HG03060 (cell line): ENCODE results near the gene CAVIN3.
A peak's percentile ranks its signal among the peaks of the same experiment; 100 is the strongest.
"Not testable (repeated sequence)": the region's sequence is repeated elsewhere in the genome, so short reads cannot be mapped to it uniquely, and the experiment has no call there.

Source experiments
- ATAC-seq: cut with Tn5 transposase; IDR thresholded peaks from one replicate; pipeline ENCODE4 v1.9.1; 2021; ENCODE audit warnings: low read depth, moderate number of reproducible peaks; ENCODE audit not compliant: unreplicated experiment

Gene CAVIN3

DNA sequence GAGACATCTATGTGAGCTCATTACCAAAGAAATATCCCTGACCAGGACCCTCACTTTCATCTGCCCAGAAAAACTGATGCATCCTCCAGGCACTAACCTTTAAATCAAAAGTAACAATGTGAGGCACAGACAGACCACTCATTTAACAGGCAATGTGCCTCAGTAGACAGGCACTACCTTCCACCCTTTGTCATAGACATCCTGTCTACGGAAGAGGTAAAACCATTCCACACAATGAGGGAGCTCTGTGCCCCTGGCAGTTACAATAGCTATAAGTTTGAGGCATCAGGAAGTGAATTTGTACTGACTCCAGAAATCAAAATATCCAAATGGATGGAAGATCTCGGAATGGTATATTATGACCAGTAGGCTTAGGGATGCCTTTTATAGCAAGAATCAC is 6.7 kb upstream of the CAVIN3 start:
- no peak for ATAC-seq

DNA sequence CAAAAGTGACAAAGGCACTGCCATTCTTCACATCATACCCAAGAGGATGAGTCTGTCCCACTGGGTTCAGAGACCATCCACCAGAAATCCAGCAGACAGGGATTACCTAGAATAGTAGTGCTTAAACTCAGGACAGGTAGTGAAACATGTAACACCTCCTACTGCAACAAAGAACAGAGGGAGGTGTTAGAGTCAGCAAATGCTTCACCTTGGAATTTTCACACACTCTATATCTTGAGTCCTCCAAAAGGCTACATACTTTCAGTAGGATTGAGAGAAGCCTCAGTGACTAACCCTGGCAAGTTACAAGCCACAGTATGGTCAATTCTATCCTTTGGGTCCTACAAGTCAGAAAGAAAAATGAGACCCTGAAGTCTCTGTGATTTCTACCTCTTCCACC is 6.0 kb upstream of the CAVIN3 start:
- no peak for ATAC-seq

DNA sequence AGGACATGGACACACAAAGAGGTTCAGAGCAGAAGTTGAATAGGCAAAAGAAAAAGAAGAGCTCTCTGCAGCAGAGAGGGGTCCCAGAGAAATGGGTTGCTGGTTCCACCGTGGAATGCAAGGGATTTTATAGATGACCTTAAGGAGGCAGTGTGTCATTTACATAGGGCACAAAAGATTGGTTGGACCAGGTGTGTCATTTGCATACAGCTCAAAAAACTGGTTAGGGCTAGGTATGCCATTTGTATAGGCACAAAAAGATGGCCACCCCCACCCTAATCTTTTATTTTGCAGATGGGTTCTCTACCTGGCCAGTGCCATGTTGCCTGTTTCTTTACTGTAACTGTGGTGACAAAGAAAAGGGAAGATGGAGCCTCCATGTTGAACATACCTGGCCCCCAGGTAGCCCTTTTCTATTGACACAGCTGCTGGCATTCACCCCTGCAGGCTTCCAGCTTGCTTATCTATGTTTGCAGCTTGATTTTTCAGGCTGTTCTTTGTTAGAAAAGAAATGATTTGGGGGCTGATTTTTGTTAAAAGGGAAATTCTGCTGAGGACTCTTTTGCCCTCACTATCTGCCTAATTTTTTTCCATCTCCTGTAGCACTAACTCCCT is 3.1 kb upstream of the CAVIN3 start:
- ATAC-seq, result no peak

DNA sequence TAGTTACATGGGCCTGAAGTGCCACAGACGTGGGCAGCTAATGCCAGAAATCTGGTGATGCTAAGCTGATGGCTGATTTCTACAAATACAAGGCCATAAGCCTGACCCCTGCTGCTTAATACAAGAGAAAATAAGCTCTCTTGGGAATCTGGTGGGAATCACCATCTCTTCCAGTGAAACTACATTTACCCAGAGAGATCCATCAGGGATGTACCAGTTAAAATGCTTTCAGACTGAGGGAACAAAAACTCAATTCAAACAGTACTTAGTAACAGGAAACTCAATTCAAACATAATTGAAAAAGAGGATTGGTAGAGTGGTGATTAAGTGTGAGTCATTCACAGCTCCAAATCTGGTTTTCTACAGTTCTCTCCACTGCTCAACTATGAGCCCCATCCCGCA is 1.7 kb upstream of the CAVIN3 start:
- no peak for ATAC-seq

DNA sequence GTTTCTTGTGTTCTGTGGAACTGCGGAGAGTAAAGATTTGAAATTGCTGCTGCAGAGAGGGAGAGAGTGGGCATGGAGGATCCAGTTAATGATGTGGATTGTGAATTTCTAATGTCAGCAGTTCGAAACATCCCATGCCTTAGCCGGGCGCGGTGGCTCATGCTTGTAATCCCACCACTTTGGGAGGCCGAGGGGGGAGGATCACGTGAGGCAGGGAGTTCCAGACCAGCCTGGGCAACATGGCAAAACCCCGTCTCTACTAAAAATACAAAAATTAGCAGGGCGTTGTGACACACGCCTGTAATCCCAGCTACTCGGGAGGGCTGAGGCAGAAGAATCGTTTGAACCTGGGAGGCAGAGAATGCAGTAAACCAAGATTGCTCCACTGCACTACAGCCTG is 1.1 kb upstream of the CAVIN3 start:
- no peak for ATAC-seq

DNA sequence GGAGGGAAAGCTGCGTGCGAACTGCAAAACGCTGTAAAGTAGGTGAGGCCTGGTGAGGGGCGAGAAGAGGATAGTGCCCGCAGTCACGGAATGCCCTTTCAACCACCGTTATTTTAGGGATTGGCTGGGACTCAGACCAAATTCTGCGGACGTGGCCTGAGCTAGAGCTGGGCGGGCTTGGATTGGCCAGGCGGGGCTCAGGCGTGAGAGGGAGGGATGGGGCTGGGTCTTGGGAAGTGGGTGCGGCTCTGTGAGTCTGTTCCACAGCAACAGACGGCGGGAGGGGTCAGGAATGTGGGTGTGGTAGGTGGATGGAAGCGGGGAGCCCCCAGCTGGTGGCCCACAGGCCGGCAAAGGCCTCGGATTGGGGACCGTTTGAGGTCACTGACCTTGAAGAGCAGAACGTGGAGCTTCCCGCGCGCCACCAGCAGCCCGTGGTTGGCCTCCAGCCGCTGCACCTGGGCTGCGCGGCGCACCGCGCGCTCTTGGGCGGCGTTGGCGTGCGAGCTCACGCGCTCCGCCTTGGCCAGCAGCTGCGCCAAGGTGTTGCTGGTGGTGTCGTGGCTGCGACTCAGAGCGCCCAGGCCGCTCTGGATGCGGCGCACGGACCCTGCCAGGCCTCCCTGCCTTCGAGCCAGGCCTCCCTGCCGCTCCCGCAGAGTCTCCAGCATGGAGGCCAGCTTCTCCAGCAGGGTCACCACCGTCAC is 444 bp downstream of the CAVIN3 start:
- no peak for ATAC-seq

DNA sequence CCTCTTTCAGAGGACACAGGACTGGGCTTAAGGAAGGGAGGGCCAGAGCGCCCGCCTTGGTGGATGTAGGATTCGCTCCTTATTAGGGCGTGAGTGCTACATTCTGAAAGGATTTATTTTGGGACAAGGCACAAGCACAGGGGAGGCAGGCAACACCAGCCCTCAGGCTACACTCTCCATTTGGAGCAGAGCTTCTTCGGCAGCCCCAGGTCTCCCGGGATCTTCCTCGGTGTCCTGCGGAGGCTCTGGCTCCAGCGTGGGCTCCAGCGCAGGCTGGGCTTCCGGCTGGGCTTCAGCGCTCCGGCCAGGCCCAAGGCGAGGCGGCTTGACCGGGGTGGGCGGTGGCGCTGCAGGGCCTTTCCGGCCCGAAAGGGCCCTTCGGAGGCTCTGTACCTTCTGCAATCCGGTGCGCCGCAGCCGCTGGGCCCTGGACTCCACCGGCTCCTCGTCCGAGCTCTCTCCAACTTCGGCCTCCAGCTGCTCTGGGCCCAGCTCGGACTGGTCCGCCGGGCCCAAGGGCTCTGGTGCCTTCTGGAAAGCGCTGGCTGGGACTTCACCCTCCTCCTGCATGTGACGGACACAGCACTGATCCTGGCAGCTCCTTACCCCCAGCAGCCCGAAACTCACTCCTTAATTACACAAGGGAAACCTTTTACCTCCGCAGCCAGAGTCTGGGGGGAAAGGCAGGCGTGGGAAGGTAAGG is 1.1 kb downstream of the CAVIN3 start:
- no peak for ATAC-seq

DNA sequence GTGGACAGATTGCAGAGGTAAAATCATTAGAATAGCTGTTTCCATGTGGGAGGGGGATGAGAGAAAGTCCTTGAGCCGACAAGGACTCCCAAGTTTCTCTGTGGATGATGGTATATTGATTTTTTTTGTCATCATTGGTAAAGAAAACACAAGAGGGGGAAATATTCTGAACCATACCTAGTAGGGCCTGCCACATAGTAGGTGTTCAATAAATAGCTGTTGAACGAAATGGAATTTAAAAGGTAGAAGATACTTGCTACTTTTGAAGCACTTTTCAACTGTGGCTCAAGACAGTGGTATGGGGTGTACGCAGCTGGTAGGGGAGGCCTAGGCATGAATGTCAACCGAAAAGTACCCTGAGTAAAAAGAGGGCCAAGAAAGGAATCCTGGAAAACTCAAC is 2.1 kb downstream of the CAVIN3 start:
- no peak for ATAC-seq

DNA sequence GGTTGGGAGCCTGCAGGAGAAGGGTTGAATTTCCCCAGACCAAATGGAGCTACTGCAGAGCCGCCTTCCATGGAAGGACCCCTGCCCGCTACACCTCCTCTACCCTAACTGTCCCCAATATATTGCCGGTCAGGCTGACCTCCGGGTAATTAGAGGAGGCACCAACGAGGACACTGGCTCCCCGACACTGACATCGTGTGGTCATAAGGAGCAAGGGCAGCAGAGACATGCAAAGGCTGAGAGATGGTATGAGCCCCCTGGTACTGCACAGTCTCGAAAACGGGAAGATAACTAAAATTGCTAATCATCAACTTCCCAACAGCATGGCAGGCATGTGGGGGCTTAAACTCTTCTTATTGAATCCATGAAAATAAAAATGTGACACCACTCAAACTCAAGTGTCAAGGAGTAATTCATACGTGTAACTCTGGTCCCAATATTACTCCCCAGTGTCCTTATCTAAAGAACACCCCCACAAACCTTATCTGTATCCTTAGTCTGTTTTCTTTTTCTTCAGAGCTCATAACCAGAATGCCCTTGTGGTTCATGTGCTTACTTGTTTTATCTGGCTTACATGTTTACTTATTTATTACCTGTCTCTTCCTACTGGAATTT is 4.4 kb downstream of the CAVIN3 start:
- ATAC-seq, result peak; percentile 83

DNA sequence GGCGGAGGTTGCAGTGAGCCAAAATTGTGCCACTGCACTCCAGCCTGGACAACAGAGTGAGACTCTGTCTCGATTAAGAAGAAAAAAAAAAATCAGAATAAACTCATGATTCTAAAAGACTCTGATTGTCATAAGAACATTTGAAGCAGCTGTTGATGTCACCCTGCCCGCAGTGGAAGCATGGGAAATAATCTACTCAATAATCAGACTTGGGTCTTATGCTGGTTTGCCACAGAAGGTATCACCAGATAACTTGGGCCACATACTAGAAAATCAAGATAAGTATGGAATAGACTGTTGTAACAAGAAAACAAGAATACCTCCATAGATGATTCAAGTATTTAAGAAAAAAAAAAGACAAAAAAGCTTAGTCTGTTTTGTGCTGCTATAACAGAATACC is 8.2 kb downstream of the CAVIN3 start:
- ATAC-seq, result no peak

DNA sequence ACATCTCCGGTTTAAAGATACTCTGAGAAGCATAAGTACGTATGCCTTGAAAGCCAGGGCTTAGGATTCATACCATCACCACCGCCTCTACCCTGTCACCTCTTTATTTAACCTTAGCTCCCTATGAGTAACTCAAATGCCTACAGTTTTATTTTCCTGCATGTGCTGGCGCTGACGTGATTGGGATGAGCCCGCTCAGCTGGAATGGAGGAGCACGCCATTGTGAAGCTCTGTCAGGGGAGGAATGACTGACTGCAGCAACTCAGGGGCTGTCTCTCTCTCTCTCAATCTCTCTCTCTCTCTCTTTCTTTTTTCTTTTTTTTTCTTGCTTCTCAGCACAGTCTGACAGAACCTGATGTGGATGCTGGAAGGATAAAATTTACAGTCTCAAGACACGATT is 12.4 kb downstream of the CAVIN3 start:
- no peak for ATAC-seq

DNA sequence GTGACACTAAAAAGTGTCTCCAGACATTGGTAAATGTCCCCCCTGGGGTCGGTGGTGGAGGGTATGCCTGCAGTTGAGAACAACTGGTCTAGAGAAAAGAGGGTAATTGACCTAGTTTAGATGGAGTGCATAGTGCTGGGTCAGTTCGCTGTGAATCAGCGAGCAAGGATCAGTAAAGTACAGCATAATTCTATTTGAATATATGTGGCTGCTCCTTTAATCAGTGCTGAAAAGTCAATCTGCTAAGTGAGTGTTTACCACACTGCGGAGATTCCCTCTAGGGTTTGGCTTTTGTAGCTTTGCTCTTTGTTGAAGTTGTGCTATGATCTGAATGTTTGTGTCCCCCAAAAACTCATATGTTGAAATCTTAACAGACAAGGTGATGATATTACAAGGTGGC is 15.0 kb downstream of the CAVIN3 start:
- no peak for ATAC-seq

DNA sequence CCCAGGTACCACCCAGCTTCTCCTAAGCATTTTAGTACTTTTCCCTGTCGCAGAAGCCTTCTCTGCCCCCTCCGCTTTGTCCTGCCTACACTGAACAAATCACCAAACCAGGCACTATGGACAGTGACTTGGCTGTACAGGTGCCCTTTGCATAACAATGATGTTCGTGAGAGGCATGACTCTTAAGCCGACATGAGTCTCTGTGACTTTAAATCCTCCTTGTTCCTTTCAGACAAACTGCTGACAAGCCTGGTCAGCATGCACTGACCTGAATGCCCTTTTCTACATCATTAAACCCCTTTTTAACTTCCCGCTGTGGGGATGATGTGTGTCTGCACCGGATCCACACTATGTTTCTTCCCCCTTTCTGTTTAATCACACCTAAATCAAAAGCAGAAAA is 16.6 kb downstream of the CAVIN3 start:
- no peak for ATAC-seq

DNA sequence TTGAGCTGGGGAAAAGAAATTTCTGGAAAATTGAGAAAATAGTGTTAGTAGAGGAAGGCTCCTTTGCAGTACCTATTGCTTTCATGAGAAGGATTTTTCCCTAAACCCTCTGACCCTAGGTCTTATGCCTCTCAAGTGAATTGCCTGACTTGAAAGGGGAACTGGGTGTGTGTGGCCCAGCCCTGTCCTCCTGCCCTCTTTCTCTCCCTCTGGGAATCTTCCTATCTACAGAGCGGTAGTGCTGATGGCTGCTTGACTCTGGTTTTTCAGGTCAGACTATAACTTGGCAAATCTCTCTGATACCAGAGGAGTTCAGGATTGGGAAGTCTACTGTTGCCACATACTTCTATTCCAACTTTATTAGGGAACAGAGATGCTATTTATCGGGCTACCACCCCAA is 19.2 kb downstream of the CAVIN3 start:
- ATAC-seq, result no peak

DNA sequence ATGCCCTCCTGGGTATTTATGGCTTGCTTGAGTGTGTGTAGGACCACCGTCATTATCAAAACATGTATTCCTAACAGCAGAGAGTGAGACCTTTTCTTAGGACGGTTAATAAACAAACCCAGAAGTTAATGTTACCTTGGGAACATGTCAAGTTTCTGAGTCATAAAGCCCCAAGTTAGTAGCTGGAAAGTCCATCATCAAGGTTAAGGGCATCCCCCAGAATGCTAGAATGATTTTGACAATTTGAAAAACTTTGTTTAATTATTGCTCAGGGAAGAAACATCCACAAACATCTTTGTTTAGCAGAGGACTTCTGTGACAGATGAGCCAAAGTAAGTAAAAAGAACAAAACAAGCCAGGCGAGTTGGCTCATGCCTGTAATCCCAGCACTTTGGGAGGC is 20.0 kb downstream of the CAVIN3 start:
- no peak for ATAC-seq

DNA sequence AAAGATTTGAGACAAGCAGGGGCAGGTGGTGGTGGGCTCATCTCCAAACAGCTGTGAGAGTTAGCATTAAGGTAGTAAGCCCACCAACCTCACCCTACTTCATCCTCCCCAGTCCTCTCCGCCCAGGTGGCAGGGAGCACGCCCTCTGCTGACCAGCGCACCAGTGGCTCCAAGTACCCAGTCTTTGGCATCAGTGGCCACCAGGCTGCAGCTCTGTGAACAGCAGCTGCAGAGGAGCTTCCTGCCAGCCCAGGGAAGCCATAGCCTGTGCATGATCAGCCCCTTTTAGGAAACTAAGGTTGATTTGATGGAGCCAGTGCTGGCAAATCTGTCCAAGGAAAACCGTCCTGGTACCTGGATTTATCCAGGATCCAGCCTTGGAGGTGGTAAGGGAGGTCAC is 21.7 kb downstream of the CAVIN3 start:
- ATAC-seq, result no peak

DNA sequence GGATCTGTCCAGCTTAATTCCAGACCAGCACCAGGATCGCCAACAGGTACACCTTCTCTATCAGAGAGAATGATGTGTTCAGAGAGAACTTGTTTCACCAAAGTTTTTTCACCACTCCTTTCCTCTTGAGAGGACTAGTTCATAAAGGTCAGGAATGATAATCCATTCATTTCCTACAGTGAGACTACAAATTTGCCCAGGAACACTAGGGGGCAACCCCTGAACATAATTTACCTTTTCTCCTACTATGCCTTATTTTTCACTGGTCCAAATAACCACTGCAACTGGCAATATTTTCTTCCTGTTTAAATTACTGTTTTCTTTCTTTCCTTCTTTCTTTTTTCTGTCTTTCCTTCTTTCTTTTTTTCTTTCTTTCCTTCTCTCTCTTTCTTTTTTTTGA is 22.5 kb downstream of the CAVIN3 start:
- no peak for ATAC-seq

DNA sequence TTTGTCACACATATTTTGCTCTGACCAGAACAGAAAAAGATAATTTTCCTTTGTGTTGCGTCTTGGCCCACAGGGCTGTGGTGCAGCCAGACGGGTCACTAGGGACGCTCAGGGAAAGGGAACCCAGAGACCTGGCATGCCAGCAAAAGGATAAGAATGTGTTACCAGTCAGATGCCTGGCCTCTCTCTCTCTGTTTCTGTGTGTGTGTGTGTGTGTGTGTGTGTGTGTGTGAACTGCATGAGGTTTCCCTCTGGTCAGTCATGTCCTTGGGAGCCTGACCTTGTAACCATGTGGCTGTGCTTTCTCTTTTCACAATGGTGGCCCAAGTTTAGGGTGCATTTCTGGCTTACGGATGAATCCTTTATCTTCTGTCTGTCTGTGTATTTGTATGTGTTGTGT is 35.3 kb downstream of the CAVIN3 start:
- ATAC-seq, result no peak

DNA sequence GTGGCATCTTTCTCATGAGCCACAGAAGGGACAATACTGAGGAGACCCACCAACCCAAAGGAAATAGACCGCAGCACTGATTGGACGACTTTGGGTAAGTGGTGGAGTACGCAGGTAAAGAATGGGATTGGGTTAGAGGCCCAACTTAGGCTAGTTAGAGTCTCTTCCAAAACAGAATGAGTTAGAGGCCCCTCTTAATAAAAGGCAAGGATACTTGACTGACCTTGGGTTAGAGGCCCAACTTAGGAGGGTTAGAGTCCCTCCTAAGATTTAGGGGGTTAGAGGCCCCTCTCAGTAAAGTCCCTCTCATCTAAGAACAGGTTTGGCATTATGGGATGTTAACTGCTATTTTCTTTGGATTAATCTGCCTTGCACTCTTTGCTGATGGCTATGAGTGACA is 36.1 kb downstream of the CAVIN3 start:
- ATAC-seq, result no peak

DNA sequence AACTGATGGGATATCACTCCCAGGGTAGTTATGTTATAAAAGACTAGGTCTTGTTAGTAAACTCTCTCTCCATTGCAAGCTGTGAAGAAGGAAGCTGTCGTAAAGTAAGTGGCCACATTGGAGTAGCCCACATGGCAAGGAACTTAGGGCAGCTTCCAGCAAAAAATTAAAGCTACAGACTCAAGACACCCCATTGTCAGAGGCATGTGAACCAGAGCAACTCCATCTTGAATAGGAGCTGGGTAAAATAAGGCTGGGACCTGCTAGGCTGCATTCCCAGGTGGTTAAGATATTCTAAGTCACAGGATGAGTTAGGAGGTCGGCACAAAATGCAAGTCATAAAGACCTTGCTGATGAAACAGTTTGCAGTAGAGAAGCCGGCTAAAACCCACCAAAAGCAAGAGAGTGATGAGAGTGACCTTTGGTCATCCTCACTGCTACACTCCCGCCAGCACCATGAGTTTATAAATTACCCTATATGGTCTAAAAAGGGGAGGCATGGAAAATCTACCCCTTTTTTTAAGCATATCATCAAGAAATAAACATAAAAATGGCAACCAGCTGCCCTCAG is 36.8 kb downstream of the CAVIN3 start:
- ATAC-seq, result no peak

DNA sequence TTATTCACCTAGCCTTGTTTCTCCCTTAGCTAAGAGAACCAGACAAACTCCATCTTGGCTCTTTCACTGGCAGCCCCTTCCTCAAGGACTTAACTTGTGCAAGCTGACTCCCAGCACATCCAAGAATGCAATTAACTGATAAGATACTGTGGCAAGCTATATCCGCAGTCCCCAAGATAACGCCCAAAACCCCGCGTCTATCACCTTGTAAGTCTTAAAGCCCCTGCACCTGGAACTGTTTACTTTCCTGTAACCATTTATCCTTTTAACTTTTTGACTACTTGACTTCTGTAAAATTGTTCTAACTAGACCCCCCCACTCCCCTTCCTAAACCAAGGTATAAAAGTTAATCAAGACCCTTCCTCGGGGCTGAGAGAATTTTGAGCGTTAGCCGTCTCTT is 39.5 kb downstream of the CAVIN3 start:
- not testable (repeated sequence) for ATAC-seq
